GM12873 (cell line): ENCODE measurements around the gene LCT.

Source experiments
- CTCF ChIP-seq: IDR thresholded peaks from 2 replicates; pipeline ENCODE4 v1.5.1; 2012; ENCODE audit warnings: low read depth, mild to moderate bottlenecking, moderate library complexity, low read length, control low read depth; ENCODE audit not compliant: insufficient read depth; ENCODE audit errors: missing control alignments

LCT gene

GRCh38 chr2:135863233-135863632 lies 26.2 kb upstream of the LCT start:
- TF ChIP-seq CTCF = no peak

DNA sequence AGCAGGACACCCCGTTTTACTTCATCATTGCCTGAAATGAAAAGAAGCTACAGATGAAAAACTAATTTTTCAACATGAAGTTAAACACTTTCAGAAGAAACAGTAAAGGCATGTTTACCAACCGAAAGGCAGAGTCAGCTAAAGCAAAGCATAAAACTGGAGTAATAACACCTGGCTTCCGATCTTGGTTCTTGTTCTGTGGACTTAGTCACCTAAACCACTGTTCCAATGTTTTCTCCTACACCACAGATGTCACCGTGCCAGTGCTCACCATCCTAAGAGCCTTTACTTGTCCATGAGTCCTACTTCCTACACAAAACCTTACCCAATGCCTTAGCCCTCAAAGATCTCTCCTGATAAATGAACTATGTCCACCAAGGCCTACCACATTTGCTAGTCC lies 25.7 kb upstream of the LCT start:
- no peak for TF ChIP-seq CTCF

DNA sequence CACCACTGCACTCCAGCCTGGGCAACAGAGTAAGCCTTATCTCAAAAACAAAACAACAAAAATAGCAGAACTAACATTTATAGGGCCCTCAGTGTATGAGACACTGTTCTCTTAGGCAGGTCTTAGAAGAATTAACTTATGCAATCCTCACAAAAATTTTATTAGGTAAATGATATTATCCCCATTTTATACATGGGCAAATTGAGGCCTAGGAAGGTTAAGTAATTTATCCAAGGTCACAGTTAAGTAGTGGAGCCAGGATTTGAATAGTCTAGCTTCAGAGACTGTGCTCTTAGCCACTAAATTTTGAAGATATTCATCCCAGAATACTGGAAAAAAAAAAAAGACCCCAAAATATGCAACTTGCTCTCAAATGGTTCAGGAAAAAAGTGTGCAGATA lies 16.4 kb upstream of the LCT start:
- TF ChIP-seq CTCF = no peak

DNA sequence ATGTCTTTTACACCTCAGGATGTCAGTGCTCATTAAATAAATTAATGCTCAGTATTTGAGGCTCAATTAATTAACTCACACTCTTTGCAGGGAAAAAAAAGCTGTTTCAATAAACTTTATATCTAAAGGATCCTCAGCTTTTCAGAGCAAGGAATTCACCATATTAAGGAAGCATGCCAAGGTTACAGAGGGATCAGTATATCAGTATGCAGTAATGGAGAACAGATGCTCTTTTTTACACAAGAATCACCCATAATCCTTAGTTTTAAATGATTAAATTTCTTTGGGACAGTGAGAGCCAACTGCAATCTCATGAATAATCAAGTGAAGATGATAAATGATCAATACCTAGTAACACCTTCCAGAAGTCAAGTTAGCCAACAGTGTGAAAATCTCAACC lies 14.9 kb upstream of the LCT start:
- no peak for TF ChIP-seq CTCF

GRCh38 chr2:135850892-135851668 lies 14.1 kb upstream of the LCT start:
- no peak for TF ChIP-seq CTCF

DNA sequence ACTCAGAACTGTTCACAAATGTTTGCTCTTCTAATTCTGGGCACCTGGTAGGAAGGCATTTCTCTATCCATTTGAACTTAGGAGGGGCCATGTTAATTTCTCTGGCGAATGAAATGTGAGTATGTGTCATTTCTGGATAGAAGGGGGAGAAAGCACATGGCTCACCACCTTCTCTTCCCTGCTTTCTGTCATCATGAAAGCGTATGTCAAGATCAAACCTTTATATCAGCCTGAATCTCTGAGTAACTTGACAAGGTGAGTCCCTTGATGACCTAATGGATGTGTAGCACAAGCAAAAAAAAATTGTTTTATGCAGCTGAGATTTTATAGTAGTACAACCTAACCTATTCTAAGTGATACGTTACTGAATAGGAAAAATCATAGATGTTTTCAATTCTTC lies 12.1 kb upstream of the LCT start:
- TF ChIP-seq CTCF = no peak

DNA sequence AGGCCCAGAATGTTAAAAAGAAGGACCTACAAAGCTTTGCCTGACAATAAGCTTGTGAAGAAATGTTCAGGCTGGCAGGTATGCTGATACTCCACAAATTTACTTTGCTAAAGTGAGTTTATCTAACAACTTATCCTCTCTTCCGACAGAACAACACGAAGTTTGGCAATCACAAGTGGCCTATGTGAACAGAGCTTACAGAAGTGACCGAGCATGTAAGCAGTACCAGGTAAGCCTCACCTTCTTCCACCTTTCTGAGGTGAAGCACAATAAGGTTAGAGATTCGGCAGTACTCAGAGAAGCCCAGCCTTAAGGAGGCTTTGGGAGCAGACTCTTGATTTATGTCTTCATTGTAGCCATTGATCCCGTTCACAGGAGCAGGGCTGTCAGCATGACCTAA lies 9.0 kb upstream of the LCT start:
- TF ChIP-seq CTCF = no peak
